T-helper 2 cell (primary cell): ENCODE data around the gene APBA2.
A peak's percentile ranks its signal among the peaks of the same experiment; 100 is the strongest.
"Not testable (repeated sequence)": the region's sequence is repeated elsewhere in the genome, so short reads cannot be mapped to it uniquely, and the experiment has no call there.

Experiments
- DNase-seq, 5 experiments: peaks; one replicate each; pipeline versions ENCODE4 v3.0.0 to v3.0.0-alpha.2; 2012 to 2022

Gene APBA2

DNA sequence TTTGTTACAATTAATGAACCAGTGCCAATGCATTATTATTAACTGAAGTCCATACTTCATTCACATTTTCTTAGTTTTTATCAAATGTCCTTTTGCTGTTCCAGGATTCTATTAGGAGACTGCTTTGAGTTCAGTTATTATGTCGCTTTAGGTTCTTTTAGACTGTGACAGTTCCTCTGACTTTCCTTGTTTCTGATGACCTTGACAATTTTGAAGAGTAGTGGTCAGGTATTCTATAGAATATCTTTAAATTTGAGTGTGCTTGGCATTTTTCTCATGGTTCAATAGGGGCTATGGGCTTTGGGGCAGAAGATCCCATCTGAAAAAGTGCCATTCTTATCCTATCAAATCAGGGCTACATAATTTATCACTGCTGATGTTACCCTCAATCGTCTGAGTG is 126.3 kb downstream of the APBA2 start:
- DNase-seq, result no peak

- DNase-seq, result no peak
Measured at GRCh38 chr15:29014493-29014892, 128.7 kb downstream of the APBA2 start.

GRCh38 chr15:29016518-29016917 is 130.7 kb downstream of the APBA2 start:
- DNase-seq, result no peak

DNA sequence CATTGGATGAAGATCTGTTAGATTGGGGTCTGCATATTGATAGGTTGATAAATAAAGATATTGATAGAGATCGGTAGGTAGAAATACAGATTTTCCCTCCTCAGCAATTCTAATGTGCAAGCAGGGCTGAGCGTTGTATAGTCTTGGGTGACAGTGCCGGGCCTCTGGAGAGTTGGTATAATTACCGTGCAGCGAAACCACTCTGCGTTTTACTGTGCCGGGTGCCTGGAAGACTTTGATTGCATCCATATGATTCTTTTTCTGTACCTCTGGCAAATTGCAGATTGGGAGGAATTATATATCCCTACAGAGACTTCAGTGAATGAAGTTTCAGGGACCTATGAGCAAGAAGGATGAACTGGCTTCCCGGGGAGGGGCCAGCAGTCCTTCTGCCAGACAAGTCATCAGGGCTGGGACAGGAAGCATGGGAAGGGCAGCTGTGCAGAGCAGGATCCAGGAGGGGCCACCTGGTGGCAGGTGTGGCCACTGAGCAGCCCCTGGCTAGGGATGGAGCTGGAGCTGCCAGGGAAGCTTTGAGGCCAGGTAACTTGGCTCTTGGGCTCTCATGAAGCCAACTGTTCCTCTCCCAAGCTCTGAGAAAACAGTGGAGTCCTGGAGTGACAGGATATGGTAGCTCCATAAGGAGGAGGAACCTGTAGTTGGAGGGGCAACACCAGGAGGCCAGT is 132.5 kb downstream of the APBA2 start:
- no peak for DNase-seq

DNA sequence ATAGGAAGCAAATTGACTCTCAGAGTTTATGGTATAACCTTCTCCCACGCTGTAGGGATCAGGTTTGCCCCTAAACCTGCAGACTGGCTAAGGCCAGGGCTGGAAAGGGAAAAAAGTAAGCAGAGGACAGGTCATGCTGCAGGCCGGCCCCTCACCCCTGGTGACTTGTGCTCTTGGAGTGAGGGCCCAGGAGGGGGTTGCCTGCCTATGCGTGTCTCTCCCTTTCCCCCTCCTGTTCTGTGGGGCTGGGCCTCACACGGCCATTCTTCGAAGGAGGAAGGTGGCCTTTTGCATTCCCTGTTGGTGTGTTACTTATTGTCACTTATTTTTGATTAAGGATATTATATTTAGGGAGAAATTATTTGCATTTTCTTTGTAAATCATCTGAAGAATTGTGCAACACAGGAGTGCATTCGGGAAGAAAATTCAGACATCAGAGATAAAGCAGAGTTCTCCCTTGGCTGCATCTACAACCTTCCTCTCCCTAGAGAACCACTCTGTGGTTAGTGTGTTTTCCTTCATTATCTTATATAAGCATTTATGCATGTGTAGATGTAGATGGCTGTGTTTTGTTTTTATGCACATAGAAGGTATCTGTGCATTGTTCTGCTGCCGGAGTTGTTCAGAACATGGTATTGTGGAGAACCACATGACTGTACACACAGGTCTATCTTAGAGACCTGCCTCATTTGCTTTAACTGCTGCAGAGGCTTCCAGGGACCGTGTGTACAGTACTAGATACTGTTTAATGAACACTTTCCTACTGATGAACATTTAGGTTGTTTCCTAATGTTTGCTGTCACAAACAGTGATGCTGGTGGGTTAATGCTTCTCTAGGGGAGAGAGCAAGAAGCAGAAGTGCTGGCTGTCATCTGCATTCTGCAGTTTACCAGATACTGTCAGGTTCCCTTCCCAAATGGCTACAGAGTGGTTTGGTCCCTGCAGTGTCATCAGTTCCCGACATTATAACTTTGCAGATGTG is 133.5 kb downstream of the APBA2 start:
- DNase-seq, result no peak

- DNase-seq, result no peak
Measured at GRCh38 chr15:29021857-29022256, 136.1 kb downstream of the APBA2 start.

GRCh38 chr15:29024662-29025061 is 138.9 kb downstream of the APBA2 start:
- DNase-seq, result no peak

GRCh38 chr15:29025411-29025810 is 139.6 kb downstream of the APBA2 start:
- DNase-seq, result not testable (repeated sequence)

GRCh38 chr15:29028158-29028557 is 142.4 kb downstream of the APBA2 start:
- not testable (repeated sequence) for DNase-seq

DNA sequence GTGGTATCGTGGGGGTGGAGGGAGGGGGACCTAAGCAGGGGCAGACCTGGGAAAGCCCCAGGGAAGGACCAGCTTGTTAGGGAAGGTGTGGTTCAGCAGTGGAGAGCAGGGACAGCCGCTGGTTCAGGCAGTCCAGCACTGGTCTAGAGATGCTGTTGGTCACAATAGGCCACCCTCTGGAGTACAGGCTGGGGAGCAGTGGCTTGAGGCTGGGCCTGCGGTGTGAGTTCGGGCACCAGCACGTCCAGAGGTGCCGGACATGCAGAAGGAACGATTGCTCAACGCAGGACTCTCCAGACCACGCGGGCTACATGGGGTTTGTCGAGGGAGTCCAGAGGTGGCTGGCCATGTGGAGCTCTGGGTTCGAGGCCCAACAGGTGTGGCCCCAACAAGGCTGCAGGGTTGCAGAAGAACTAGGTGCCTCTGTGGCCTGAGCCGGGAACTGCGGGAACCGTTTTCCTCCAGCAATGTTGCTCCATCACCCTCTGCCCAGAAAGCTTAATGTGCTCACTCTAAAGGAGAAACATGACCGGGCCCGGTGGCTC is 143.9 kb downstream of the APBA2 start:
- DNase-seq, result no peak

DNA sequence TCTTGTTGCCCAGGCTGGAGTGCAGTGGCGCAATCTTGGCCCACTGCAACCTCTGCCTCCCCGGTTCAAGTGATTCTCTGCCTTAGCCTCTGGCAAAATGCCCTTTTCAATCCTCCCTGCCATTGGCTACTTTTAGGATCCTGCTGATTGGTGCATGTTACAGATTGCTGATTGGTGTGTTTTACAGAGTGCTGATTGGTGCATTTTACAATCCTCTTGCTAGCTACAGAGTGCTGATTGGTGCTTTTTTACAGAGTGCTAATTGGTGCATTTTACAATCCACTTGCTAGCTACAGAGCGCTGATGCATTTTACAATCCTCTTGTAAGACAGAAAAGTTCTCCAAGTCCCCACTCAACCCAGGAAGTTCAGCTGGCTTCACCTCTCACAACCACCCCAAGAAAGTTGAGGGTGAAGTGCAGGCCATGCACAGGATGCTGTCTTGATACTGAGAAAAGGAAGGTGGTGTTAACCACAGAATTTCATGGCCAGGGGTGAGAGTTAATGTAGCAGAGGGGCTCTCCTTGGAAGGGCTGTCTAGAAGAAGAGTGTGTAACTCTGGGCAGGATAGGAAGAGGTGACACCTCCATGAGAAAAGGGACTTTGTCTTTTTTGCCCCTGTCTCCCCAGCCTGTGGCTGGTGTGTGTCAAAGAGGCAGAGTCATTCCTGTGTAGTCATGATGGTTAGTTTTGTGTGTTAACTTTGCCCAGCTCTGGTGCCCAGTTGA is 145.9 kb downstream of the APBA2 start:
- DNase-seq, result peak in 2 of 5 experiments; percentile 9 to 28

DNA sequence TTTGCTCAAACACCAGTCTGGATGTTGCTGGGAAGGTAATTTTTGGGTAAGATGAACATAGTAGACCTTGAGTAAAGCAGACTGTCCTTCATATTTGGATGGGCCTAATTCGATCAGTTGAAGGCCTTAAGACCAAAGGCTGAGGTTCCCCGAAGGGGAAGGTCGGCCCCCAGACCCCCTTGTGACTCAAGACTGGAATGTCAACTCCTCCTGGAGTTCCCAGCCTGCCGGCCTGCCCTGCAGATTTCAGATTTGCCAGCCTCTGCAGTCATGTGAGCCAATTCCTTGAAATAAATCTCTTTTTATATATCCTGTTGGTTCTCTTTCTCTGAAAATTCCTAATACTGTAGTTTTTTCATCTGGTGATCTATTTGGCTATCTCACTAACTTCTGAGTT is 146.5 kb downstream of the APBA2 start:
- no peak for DNase-seq

- no peak for DNase-seq
Measured at GRCh38 chr15:29032751-29033150, 147.0 kb downstream of the APBA2 start.

GRCh38 chr15:29034151-29034550 is 148.4 kb downstream of the APBA2 start:
- no peak for DNase-seq

DNA sequence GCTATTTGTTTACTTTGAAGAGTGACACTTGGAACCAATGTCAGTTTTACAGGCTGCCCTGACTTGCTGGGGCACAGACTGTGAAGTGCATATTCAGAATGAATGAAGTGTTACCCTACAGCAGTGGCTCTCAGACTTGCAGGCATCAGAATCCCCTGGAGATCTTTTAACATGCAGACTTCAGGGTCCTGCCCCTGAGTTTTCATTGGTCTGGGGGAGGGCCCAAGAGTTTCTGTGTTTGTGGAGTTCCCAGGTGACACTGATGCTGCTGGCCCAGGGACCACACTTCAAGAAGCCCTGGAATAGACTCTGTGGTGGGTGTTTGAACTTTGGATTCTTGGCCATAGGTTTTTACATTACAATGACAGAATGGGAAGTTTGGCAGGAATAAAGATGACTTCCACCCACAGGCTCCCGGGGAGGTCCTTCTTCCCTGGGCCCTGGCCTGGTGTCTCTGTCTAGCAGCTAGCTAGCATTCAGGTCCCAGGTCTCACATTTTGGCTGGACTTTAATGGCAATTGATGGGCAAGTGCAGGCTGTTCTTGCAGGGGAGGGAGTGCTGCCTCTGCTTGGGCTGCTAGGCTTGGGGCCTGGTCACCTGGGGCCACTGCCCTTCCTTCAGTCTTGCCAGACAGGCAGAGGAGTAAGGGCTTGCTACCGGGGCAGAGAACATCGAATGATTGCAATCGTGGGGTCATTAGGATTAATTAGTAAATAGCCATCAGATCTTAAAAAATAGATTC is 149.0 kb downstream of the APBA2 start:
- DNase-seq, result no peak

DNA sequence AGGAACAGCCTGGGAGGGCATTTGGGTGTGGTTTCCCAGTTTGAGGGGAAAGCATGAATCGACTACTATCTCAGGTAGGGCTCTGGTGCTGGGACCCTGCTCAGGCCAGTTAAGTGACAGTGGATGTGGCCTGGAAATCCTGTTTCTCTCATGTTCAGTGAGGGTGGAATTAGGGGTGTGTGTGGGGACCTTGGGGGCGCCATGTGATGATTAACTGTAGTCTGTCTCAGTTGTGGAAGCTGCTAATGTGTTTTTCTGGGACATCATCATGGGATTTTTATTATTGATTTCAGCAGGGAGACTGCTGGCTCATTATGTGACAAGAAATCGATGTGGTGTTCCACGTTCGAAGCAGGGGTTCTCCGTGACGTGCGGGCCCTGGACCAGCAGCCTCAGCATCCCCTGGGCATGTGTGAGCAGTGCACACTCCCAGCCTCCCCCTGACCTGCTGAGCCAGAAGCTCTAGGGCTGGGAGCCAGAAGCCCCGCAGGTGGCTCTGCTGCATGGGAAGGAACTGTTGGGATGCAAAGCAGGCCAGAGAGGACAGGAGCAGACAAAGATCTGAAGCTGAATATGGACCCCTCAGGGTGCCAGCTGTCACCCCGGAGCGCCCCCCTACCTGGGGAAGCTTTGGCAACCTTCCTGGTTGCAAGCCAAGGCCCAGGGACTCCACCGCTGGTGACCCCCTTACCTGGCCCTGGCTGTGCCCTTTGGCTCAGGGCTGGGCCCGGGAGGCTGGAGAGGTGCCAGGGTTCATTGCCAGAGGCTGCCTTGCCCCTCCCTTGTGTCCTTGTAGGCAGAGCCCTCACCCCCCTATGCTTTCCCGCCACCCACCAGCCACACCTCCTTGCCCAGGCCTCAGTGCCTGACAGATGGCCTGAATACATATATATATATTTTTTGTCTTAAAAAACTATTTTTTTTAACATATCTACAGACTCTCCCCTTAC is 149.8 kb downstream of the APBA2 start:
- DNase-seq, result no peak

GRCh38 chr15:29037997-29038705 is 152.4 kb downstream of the APBA2 start:
- peak in 1 of 5 experiments; percentile 31 for DNase-seq

GRCh38 chr15:29039466-29040369 is 153.9 kb downstream of the APBA2 start:
- DNase-seq, result peak in 1 of 5 experiments; percentile 51

GRCh38 chr15:29040370-29040751 is 154.6 kb downstream of the APBA2 start:
- no peak for DNase-seq
